Skin epidermis (tissue), 12 donors: Measurements from ENCODE around the gene CORO2A.

Source experiments
- H3K27ac ChIP-seq, 21 experiments: fragments of 200-600 bp; sonication (generic) in 11 of 21; one replicate each; pipeline ENCODE4 v1.5.0; 2020; ENCODE audit warnings: mild to moderate bottlenecking in 3 of 21, inconsistent platforms in 2 of 21, moderate library complexity in 2 of 21
- H3K4me3 ChIP-seq, 7 experiments: fragments of 200-600 bp; sonication (generic) in 2 of 7; one replicate each; pipeline ENCODE4 v1.5.0; 2020; ENCODE audit warnings: inconsistent platforms in 2 of 7, mild to moderate bottlenecking in 2 of 7, moderate library complexity in 1 of 7

Gene CORO2A

DNA sequence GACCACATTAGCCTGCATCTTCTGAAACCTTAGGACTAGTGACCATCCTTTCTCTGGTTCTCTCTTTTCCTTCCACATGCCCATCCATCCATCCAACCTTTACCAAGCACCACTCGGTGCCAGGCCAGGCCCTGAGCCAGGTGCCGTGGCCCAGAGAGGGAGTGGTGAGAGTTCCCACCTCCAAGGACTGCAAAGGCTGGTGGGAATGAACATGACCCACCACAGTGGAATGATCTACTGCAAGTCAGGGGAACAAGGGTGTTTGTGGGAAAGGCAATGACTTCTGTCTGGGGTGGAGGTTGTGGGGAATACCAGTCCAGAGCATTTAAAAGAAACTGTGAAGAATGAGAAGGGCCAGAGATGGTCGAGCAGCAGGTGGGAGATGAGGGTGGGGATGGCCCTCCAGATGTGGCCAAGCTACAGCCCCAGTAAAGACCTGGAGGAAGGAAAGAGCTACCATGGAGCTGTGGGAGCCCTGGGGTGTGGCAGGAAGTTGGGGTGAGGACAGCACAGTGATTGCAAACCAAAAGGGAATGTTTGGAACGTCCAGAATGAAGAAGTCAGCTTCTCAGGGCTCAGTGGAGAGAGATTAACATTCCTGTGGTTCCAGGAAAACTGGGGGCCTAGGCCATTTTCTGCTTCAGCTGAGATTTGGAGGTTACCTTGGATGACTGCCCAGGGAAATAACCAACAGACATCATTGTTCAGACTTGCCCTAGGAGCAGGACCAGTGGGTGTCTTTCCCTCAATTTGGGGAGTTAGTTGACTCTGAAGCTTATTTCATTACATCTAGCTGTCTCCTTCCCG lies 30.7 kb upstream of the CORO2A start:
- Histone ChIP-seq H3K27ac (peak overlapping the region in 16 of 21 experiments; percentile 11 to 77 (median 63)), H3K4me3 (no peak overlapping the region)

DNA sequence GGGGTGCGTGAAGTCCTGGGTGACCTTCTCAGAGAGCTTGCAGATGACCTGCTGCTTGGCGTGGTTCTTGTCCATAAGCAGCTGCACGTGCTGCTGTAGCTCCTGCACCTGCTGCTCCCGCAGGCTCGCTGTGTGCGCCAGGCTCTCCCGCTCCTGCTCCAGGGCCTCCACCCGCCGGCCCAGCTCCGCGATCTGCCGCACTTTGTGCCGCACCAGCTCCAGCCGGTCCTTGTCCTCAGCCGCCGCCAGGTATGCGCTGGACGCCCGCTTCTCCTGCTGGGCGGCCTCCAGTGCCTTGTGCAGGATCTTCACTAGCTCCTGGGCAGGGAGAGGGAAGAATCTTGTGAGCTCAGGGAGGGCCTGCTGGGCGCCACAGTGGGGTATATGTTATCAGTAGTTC lies 28.5 kb upstream of the CORO2A start:
- Histone ChIP-seq H3K4me3 (no peak overlapping the region), H3K27ac (no peak overlapping the region)

- H3K4me3 ChIP-seq: no peak overlapping the region
- no peak overlapping the region for H3K27ac ChIP-seq
These were observed 27.4 kb upstream of the CORO2A start for GRCh38 chr9:98219794-98220370.

DNA sequence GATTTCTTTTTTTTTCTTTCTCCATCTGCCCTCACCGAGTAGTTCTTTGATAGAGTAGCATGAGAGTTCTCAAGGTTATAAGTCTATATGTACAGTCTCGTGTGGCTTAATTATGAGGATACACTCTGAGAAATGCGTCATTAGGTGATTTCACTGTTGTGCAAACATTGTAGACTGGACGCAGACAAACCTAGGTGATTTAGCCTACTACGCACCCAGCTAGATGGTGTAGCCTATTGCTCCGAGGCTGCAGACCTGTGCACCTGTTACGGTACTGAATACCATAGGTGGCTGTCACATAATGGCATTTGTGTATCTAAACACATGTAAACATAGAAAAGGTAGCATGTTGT lies 26.9 kb upstream of the CORO2A start:
- Histone ChIP-seq H3K4me3 (no peak overlapping the region), H3K27ac (no peak overlapping the region)

GRCh38 chr9:98218562-98219363 lies 26.3 kb upstream of the CORO2A start:
- H3K4me3 ChIP-seq: no peak overlapping the region
- H3K27ac ChIP-seq: no peak overlapping the region

DNA sequence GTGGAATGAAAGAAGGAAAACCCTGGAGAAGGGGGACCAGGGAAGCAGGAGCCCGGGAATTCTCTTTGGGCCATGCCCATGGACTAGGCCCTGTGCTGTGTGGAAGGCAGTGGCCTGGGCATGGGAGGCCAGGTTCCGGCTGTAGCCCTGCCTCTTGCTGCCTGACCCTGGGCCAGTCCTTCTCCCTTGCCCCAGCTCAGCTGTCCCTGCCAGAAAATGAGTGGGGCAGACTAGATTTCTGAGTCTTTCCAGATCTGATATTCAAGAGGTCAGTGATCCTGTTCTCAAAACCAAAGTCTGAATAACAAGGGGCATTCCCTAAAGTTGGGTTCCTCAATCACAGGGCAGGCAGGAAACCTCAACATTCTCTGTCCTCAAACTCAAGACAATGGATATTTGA lies 24.8 kb upstream of the CORO2A start:
- Histone ChIP-seq H3K4me3 (no peak overlapping the region), H3K27ac (peak overlapping the region in 1 of 21 experiments; percentile 35)

DNA sequence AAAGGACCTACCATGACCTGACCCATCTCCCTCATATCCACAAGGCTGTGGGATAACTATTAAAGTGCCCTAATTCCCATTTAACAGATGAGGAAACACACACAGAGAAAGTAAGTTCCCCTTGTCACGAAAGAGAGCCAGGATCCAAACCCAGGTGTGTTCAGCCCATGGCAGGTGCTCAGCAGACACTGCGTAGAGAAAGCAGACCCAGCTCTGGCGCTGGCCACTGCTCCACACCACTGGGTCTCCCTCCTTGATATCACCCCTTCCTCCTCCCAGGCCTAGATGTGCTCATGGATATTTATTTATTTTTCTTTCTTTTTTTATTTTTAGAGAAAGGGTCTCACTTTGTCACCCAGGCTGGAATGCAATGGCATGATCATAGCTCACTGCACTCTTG lies 24.0 kb upstream of the CORO2A start:
- H3K27ac ChIP-seq: peak overlapping the region in 2 of 21 experiments; percentile 36 to 74
- no peak overlapping the region for H3K4me3 ChIP-seq

DNA sequence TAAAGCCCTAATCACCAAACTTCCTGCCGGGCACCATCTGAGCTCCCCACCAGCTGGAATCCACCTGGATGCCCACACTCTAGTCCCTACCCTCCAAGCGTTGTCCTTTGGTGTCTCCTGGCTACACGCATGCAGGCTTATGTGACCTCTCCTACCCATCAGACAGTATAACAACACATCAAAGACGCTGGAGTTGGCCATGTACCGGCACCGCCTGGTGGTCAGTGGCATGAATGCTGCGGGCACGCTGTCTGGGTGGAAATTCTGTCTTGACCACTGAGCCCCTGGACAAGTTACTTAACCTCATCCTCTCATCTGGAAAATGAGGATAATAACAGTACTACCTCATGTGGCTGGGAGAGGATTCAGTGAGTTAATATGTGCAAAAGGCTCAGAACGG lies 23.4 kb upstream of the CORO2A start:
- Histone ChIP-seq H3K4me3 (no peak overlapping the region), H3K27ac (peak overlapping the region in 10 of 21 experiments; percentile 7 to 80 (median 46))

- H3K27ac ChIP-seq: peak overlapping the region in 13 of 21 experiments; percentile 6 to 80 (median 41)
- no peak overlapping the region for H3K4me3 ChIP-seq
These were observed 22.8 kb upstream of the CORO2A start for GRCh38 chr9:98215271-98215670.

DNA sequence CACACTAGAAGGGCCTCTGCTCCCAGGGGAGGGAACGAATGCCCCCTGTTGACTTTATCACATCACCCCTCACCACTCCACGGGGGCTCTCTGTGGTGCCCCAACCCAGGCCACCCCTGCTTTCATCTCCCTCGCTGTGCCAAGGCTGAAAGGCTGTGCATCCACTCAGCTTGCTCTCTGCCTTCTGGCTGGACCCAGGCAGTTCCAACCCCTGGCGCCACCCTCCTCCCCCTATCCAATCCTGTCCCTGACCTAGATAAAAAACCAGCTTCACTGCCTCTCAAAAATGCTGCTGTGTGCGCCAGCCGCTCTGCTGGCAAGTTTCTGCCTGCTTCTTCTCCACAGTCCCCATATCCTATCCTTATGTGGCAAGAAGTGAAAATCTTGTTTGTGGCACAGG lies 22.4 kb upstream of the CORO2A start:
- Histone ChIP-seq H3K27ac (peak overlapping the region in 7 of 21 experiments; percentile 39 to 80 (median 49)), H3K4me3 (no peak overlapping the region)

DNA sequence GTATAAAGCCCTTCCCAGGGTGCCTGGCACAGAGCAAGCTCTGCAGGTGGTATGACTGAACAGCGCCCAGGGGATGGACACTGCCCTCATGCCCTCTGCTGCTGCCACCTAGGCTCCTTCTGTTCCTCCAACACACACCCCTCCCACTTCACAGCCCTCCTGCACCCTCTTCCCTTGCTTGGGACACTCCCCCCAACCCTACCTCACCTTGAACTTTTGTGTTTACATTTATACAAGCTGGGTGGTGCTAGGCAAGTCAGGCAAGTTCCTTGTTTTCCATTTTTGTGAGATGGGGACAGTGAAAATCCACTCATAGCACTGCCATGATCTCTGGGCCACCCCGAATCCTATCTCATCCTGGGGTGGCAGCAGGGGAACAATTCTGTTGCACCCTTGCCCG lies 18.8 kb upstream of the CORO2A start:
- Histone ChIP-seq H3K4me3 (no peak overlapping the region), H3K27ac (peak overlapping the region in 1 of 21 experiments; percentile 17)

GRCh38 chr9:98210435-98210834 lies 18.0 kb upstream of the CORO2A start:
- Histone ChIP-seq H3K4me3 (no peak overlapping the region), H3K27ac (peak overlapping the region in 1 of 21 experiments; percentile 17)

GRCh38 chr9:98209530-98209929 lies 17.1 kb upstream of the CORO2A start:
- Histone ChIP-seq H3K4me3 (no peak overlapping the region), H3K27ac (no peak overlapping the region)

DNA sequence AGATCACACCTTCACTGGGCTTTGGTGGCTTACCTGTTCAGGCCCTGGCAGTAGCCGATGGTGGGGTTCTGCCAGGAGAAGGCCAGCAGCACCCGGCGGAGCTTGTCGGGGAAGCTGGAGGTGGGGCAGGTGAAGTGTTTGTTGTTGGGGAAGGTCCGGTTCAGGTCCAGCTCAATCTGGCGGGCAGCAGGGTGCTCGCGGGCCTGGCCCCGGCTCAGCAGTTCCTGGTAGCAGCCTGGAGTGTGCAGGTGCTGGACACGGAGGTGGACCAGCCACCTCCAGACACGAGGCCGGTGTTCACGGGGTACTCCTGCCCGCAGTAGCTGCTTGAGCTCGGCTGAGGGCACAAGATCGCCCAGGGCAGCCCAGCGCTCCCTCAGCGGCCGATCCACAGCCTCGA lies 16.2 kb upstream of the CORO2A start:
- Histone ChIP-seq H3K27ac (no peak overlapping the region), H3K4me3 (no peak overlapping the region)

- no peak overlapping the region for H3K27ac ChIP-seq
- no peak overlapping the region for H3K4me3 ChIP-seq
These were observed 15.2 kb upstream of the CORO2A start for GRCh38 chr9:98207606-98208005.

- no peak overlapping the region for H3K27ac ChIP-seq
These were observed 14.3 kb upstream of the CORO2A start for GRCh38 chr9:98206754-98207153.

GRCh38 chr9:98204692-98205091 lies 12.3 kb upstream of the CORO2A start:
- H3K4me3 ChIP-seq: no peak overlapping the region

More at GRCh38 chr9:98206754-98207153, 14.3 kb upstream of the CORO2A start:
- no peak overlapping the region for H3K4me3 ChIP-seq

DNA sequence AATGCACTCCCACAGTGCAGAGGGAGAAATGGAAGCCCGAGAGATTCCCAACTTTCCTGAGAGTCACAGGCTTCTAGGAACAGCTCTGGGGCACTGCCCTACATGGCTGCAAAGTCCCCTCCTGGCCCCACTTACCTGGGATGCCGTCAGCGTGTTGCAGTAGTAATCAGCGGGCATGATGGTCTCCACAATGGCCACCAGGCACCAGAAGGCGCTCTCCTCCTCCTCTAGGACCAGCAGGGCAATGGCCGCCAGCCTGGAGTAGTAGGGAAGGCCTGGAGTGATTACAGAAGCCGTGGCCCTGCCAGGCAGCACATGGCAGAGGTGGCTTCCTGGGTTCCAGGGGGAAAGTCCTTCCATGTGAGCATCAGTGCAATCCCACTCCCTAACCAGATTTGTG lies 10.7 kb upstream of the CORO2A start:
- Histone ChIP-seq H3K27ac (no peak overlapping the region), H3K4me3 (no peak overlapping the region)

More at GRCh38 chr9:98204692-98205091, 12.3 kb upstream of the CORO2A start:
- no peak overlapping the region for H3K27ac ChIP-seq

DNA sequence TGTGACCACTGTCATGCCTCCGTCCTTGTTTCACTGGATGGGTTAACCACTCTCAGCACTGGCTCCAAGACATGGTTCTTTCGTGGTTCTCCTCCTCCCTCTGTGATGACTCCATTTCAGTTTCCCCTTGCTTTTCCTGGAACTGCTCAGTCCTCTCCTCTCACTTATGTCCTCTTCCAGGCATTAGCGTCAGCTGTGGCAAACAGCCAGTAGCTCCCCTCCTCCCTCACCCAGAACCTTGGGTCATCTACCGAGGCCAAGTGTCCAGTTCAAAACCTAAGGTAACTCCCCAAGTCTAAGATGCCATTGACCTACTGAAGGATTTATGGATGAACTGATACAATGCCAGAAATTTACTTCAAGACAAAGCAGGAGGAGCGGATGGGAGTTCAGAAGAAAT lies 9.8 kb upstream of the CORO2A start:
- Histone ChIP-seq H3K4me3 (no peak overlapping the region), H3K27ac (no peak overlapping the region)

DNA sequence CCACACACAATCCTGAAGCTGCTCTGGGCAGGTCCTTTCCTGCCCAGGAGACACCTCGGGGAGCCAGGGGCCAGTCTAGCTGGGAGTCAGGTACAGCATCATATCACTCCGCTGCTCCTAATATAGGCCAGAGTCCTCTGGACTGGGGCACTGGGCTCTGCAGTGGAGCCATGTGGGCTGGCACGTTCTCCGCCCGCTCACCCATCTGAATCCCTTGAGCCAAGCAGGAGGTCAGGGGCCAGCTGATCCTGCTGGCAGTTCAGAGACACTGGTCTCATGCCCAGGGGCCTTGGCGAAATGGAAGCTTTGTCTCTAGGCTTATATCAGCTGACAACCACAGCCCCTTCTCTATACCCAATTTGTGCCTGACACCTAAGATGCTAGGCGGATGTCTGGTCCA lies 9.3 kb upstream of the CORO2A start:
- no peak overlapping the region for H3K4me3 ChIP-seq
- H3K27ac ChIP-seq: no peak overlapping the region

- H3K4me3 ChIP-seq: no peak overlapping the region
- H3K27ac ChIP-seq: no peak overlapping the region
These were observed 8.7 kb upstream of the CORO2A start for GRCh38 chr9:98201102-98201501.
